Placental pericyte (primary cell): ENCODE results near the gene PNPLA1. TPM values are rescaled to one million over a fixed set of nuclear protein-coding genes. Genes with fewer than 3 reads are reported as not detected.

Experiments
- total RNA-seq: library from RNA; depleted of rRNA; stranded (reverse); fragments of >200 nt; gene quantifications from 2 replicates; pipeline ENCODE4 v1.2.3, GENCODE V29; 2012

Gene PNPLA1, protein sequence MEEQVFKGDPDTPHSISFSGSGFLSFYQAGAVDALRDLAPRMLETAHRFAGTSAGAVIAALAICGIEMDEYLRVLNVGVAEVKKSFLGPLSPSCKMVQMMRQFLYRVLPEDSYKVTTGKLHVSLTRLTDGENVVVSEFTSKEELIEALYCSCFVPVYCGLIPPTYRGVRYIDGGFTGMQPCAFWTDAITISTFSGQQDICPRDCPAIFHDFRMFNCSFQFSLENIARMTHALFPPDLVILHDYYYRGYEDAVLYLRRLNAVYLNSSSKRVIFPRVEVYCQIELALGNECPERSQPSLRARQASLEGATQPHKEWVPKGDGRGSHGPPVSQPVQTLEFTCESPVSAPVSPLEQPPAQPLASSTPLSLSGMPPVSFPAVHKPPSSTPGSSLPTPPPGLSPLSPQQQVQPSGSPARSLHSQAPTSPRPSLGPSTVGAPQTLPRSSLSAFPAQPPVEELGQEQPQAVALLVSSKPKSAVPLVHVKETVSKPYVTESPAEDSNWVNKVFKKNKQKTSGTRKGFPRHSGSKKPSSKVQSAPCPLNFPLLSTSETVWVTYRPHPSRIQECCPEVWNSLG
- total RNA-seq: 0.14 TPM in 1 of 2 replicates, not detected in the other

DNA sequence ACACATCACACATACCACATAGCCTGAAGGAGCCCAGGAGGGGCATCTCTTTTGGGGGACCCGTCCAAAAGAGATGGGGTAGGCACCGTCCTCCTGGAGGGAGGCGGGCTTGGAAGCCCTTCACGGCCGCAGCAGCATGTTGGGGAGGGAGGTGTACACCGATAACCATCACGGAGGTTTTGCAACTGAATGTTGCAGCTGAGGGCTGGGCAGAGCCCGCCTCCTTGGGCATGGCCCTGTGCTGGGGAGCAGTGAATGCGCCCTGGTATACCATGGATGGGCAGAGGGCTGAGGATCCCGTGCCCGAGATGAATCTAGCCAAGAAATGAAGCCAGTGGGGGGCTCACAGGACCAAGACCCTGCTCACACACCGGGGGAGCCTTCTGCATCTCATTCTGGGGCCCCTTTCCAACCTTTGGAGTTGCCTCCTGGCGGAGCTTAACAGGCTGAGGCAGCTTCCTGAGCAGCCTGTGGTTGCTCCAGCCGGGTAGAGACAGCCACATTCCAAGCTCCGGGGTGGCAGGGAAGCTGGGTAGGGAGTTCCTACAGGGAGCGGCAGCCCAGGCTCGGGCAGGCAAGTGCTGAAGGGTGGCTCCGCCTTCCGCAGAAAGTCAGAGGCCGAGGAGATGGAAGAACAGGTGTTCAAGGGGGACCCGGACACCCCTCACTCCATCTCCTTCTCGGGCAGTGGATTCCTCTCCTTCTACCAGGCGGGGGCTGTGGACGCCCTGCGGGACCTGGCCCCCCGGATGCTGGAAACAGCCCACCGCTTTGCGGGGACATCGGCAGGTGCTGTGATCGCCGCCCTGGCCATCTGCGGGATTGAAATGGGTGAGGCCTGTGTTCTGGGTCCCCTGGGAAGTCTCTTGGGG is at the start of gene PNPLA1:
Gene PNPLA1, plus strand, starts transcription at position 227 of the 872 bp plus-strand sequence. Its CDS starts 400 bp downstream, at position 627.

DNA sequence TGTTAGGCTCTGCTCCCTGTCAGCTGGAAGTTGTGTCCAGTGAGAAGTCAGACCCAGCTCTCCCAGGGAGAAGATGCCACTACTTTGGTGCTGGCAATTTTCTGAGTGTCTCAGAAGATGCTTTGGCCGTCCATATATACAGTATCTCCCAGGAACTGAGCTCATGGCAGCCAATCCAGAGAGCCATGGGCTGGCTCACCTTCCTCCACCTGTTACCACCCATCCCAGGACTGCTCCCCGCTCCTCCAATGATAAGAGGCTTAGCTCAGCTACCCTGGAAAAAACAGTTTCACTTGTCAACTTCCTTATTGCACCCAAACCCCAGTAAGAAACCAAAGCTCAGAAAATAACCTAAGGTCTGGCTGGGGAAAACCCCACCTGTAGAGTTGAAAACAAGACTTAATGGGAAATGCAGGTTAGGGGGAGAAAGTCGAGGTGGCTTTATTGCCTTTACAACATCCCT is 67.0 kb downstream of the PNPLA1 start, which contains the start of gene BNIP5:
Gene BNIP5, minus strand, starts transcription at position 110 of the 463 bp plus-strand sequence. CDS start 6,198 bp downstream, outside the sequence.

Other genes with a start within 250 kb of the PNPLA1 start
- not detected in 2 replicates for gene SLC26A8, start 245.4 kb upstream of the PNPLA1 start, total RNA-seq
- gene MAPK14, start 242.3 kb upstream of the PNPLA1 start, total RNA-seq: 57.1 and 93.5 TPM in 2 replicates
- gene MAPK13, start 139.5 kb upstream of the PNPLA1 start, total RNA-seq: 12.5 and 21.9 TPM in 2 replicates
- 22.5 and 37.6 TPM in 2 replicates for gene BRPF3, start 73.3 kb upstream of the PNPLA1 start, total RNA-seq
- gene BNIP5, start 66.8 kb downstream of the PNPLA1 start, total RNA-seq: not detected in 2 replicates
- 0.29 and 0.88 TPM in 2 replicates for gene ETV7, start 117.6 kb downstream of the PNPLA1 start, total RNA-seq
- gene PXT1, start 172.8 kb downstream of the PNPLA1 start, total RNA-seq: not detected in 2 replicates
- 34.1 and 74.6 TPM in 2 replicates for gene KCTD20, start 172.9 kb downstream of the PNPLA1 start, total RNA-seq